Neuronal stem cell (in vitro differentiated cells): ENCODE measurements around the gene USP24.

Experiments
- DNase-seq: peaks from one replicate; pipeline ENCODE4 v3.0.0-alpha.2; 2013; ENCODE audit warnings: low spot score
- H2AFZ ChIP-seq: one replicate; pipeline ENCODE4 v1.6.1; 2013; ENCODE audit warnings: mild to moderate bottlenecking, low read length, inconsistent platforms
- H2AK5ac ChIP-seq: 2 replicates; pipeline ENCODE4 v1.6.1; 2013; ENCODE audit warnings: low read depth, mild to moderate bottlenecking, inconsistent platforms, low read length, moderate library complexity, mixed read lengths
- H2BK120ac ChIP-seq: 2 replicates; pipeline ENCODE4 v1.6.1; 2013; ENCODE audit warnings: low read depth, mild to moderate bottlenecking, inconsistent platforms, low read length, moderate library complexity, mixed read lengths
- H2BK12ac ChIP-seq: one replicate; pipeline ENCODE4 v1.6.1; 2013; ENCODE audit warnings: low read length, inconsistent platforms
- H2BK15ac ChIP-seq: 2 replicates; pipeline ENCODE4 v1.6.1; 2013; ENCODE audit warnings: mild to moderate bottlenecking, low read length, inconsistent platforms, mixed read lengths
- H2BK5ac ChIP-seq: one replicate; pipeline ENCODE4 v1.6.1; 2013; ENCODE audit warnings: inconsistent platforms, mild to moderate bottlenecking, low read length, moderate library complexity
- H3K14ac ChIP-seq: one replicate; pipeline ENCODE4 v1.6.1; 2013; ENCODE audit warnings: low read length, inconsistent platforms
- H3K18ac ChIP-seq: 2 replicates; pipeline ENCODE4 v1.6.1; 2013; ENCODE audit warnings: low read length, inconsistent platforms
- H3K23ac ChIP-seq: 2 replicates; pipeline ENCODE4 v1.6.1; 2013; ENCODE audit warnings: low read depth, mild to moderate bottlenecking, mixed read lengths, low read length, inconsistent platforms; ENCODE audit not compliant: poor library complexity
- H3K27ac ChIP-seq: replicated peaks from 3 replicates; pipeline ENCODE4 v1.5.1; 2013; ENCODE audit warnings: low read length, inconsistent platforms
- H3K27me3 ChIP-seq, 3 experiments: 2 replicates each; pipeline ENCODE4 v1.6.1; 2013; ENCODE audit warnings: low read length in 3 of 3, mild to moderate bottlenecking in 2 of 3, inconsistent platforms in 1 of 3, low read depth in 1 of 3, mixed read lengths in 1 of 3, moderate library complexity in 1 of 3; ENCODE audit not compliant: control insufficient read depth in 3 of 3, insufficient read depth in 3 of 3
- H3K36me3 ChIP-seq, 2 donors: replicated peaks in 1 of 2; 2 replicates each; pipeline ENCODE4 v1.6.1; 2013; ENCODE audit warnings: low read length in 2 of 2; ENCODE audit not compliant: control insufficient read depth in 2 of 2, insufficient read depth in 2 of 2
- H3K4ac ChIP-seq: 2 replicates; pipeline ENCODE4 v1.6.1; 2013; ENCODE audit warnings: inconsistent platforms, mild to moderate bottlenecking, low read length, moderate library complexity
- H3K4me1 ChIP-seq, 2 donors: 1 replicate in 1 of 2; 2 replicates in 1 of 2; pipeline ENCODE4 v1.6.1; 2013; ENCODE audit warnings: low read length in 2 of 2, low read depth in 1 of 2; ENCODE audit not compliant: control insufficient read depth in 2 of 2, insufficient read depth in 1 of 2
- H3K4me2 ChIP-seq: one replicate; pipeline ENCODE4 v1.6.1; 2013; ENCODE audit warnings: mild to moderate bottlenecking, low read length, inconsistent platforms; ENCODE audit not compliant: insufficient read depth, poor library complexity, severe bottlenecking
- H3K4me3 ChIP-seq, 2 donors: 2 replicates each; pipeline ENCODE4 v1.5.1; 2013; ENCODE audit warnings: low read length in 2 of 2, mild to moderate bottlenecking in 2 of 2, inconsistent platforms in 1 of 2, moderate library complexity in 1 of 2
- H3K79me1 ChIP-seq: one replicate; pipeline ENCODE4 v1.6.1; 2013; ENCODE audit warnings: low read depth, mild to moderate bottlenecking, inconsistent platforms, low read length, moderate library complexity
- H3K9ac ChIP-seq: one replicate; pipeline ENCODE4 v1.6.1; 2013; ENCODE audit warnings: mild to moderate bottlenecking, low read depth, low read length, inconsistent platforms; ENCODE audit not compliant: poor library complexity
- H3K9me3 ChIP-seq, 2 donors: replicated peaks in 1 of 2; 2 replicates each; pipeline versions ENCODE3 to v1.6.1; 2013; ENCODE audit warnings: low read length in 2 of 2, mild to moderate bottlenecking in 2 of 2, inconsistent platforms in 1 of 2, low read depth in 1 of 2, mixed read lengths in 1 of 2, moderate library complexity in 1 of 2; ENCODE audit not compliant: control insufficient read depth in 2 of 2, insufficient read depth in 1 of 2
- H4K8ac ChIP-seq: one replicate; pipeline ENCODE4 v1.6.1; 2013; ENCODE audit warnings: low read depth, mild to moderate bottlenecking, inconsistent platforms, low read length, moderate library complexity
- H4K91ac ChIP-seq: one replicate; pipeline ENCODE4 v1.6.1; 2013; ENCODE audit warnings: low read length, low read depth, mild to moderate bottlenecking, inconsistent platforms; ENCODE audit not compliant: poor library complexity
- WGBS, 2 donors: extraction: QIAGEN DNeasy Blood & Tissue Kit; methylation state at CpG; one replicate each; pipeline ENCODE4 v1.1.7; 2013; ENCODE audit warnings: missing lambda C conversion rate in 2 of 2, mixed read lengths in 1 of 2; ENCODE audit not compliant: insufficient read length in 2 of 2, insufficient replicate concordance in 1 of 2; ENCODE audit errors: extremely low coverage in 2 of 2; 5-methylcytosine and 5-hydroxymethylcytosine counted together

The USP24 gene

GRCh38 chr1:55217226-55217986 lies 2.2 kb upstream of the USP24 start:
- WGBS, 2 donors = no CpG with 5 or more reads among the region's 6 CpGs
- DNase-seq = no peak

DNA sequence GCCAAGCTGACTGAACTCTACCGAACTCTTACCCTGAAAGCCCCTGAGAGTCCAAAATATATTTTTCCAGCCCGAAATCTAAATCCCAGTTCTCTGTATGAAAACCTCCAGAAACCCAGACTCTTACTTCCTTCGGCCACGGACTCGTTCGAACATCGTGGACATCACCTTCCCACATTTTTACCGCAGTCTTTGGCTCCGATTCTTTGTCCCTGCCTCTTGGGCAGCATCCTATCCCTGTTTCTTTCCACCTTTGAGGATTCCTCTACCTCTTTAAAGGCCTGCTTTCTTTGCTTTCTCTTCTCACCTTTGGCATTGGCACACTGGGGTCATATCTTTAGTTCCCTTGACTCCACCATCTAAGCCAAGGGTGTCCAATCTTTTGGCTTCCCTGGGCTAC lies 932 bp upstream of the USP24 start:
- peak overlapping the region; percentile 40 for H3K18ac ChIP-seq
- H2AFZ ChIP-seq = peak overlapping the region; percentile 97
- H3K27ac ChIP-seq = no peak overlapping the region
- H2BK5ac ChIP-seq = no peak overlapping the region
- H3K14ac ChIP-seq = no peak overlapping the region
- no peaks in the 10 kb centered on the region for H3K9me3 ChIP-seq
- H2BK120ac ChIP-seq = no peak overlapping the region
- no peak overlapping the region for H3K4ac ChIP-seq
- H4K91ac ChIP-seq = no peak overlapping the region
- no peaks in the 10 kb centered on the region for H3K27me3 ChIP-seq
- no CpG with 5 or more reads among the region's 9 CpGs for WGBS, 2 donors
- peaks cover 4% of the 10 kb centered on the region for H3K79me1 ChIP-seq
- no peak overlapping the region for H3K23ac ChIP-seq
- H2BK12ac ChIP-seq = no peak overlapping the region
- peak overlapping the region; percentile 96 to 99 for H3K4me3 ChIP-seq
- no peak overlapping the region for H2AK5ac ChIP-seq
- peaks cover 0 to 14% of the 10 kb centered on the region in 2 donors for H3K36me3 ChIP-seq
- H3K9ac ChIP-seq = no peak overlapping the region
- no peak overlapping the region for H2BK15ac ChIP-seq
- H3K4me1 ChIP-seq = peaks cover 3 to 21% of the 10 kb centered on the region in 2 donors
- peak overlapping the region; percentile 98 for H3K4me2 ChIP-seq
- H4K8ac ChIP-seq = no peak overlapping the region
- DNase-seq = no peak

More at GRCh38 chr1:55217226-55217986, 2.2 kb upstream of the USP24 start:
- H3K4me1 ChIP-seq = peaks cover 3 to 16% of the 10 kb centered on the region in 2 donors
- H2AFZ ChIP-seq = peak overlapping the region; percentile 37
- H3K27me3 ChIP-seq = peaks cover 0 to 2% (median 0%) of the 10 kb centered on the region in 3 experiments
- H2AK5ac ChIP-seq = no peak overlapping the region
- H2BK12ac ChIP-seq = no peak overlapping the region
- peaks cover 0 to 8% of the 10 kb centered on the region in 2 donors for H3K36me3 ChIP-seq
- H3K4ac ChIP-seq = no peak overlapping the region
- no peak overlapping the region for H2BK5ac ChIP-seq
- H3K79me1 ChIP-seq = peaks cover 4% of the 10 kb centered on the region
- no peak overlapping the region for H3K9ac ChIP-seq
- H4K91ac ChIP-seq = no peak overlapping the region
- no peak overlapping the region for H2BK15ac ChIP-seq
- H3K18ac ChIP-seq = no peak overlapping the region
- H3K9me3 ChIP-seq = peaks cover 0 to 1% of the 10 kb centered on the region in 2 donors
- no peak overlapping the region for H3K27ac ChIP-seq
- no peak overlapping the region for H3K4me3 ChIP-seq
- H4K8ac ChIP-seq = no peak overlapping the region
- H3K23ac ChIP-seq = no peak overlapping the region
- H3K4me2 ChIP-seq = no peak overlapping the region
- H2BK120ac ChIP-seq = no peak overlapping the region
- H3K14ac ChIP-seq = no peak overlapping the region

- Histone ChIP-seq H3K23ac (peak overlapping the region; percentile 99), H3K14ac (peak overlapping the region; percentile 99), H4K8ac (peak overlapping the region; percentile 93), H2BK5ac (peak overlapping the region; percentile 94), H3K4me2 (peak overlapping the region; percentile 98), H2BK12ac (peak overlapping the region; percentile 97), H2AFZ (peak overlapping the region; percentile 97), H3K18ac (peak overlapping the region; percentile 100), H3K27ac (peak overlapping the region; percentile 97), H2BK15ac (peak overlapping the region; percentile 40), H2AK5ac (peak overlapping the region; percentile 86), H3K9me3 (no peaks in the 10 kb centered on the region), H3K36me3 (peaks cover 0 to 14% of the 10 kb centered on the region in 2 donors), H3K4me3 (peak overlapping the region; percentile 96 to 99), H3K4ac (peak overlapping the region; percentile 99), H3K9ac (peak overlapping the region; percentile 99), H3K79me1 (peaks cover 4% of the 10 kb centered on the region), H3K27me3 (no peaks in the 10 kb centered on the region), H4K91ac (peak overlapping the region; percentile 80), H3K4me1 (peaks cover 5 to 21% of the 10 kb centered on the region in 2 donors), H2BK120ac (peak overlapping the region; percentile 29)
- peak; percentile 54 for DNase-seq
- no CpG with 5 or more reads among the region's 29 CpGs for WGBS, 2 donors
Measured at GRCh38 chr1:55214934-55215193, 300 bp downstream of the USP24 start.

GRCh38 chr1:55214212-55214933 lies 791 bp downstream of the USP24 start:
- H3K23ac ChIP-seq = peak overlapping the region; percentile 99
- H3K27ac ChIP-seq = peak overlapping the region; percentile 97
- H3K9me3 ChIP-seq = no peaks in the 10 kb centered on the region
- H2BK12ac ChIP-seq = peak overlapping the region; percentile 97
- H3K4me1 ChIP-seq = peaks cover 5 to 21% of the 10 kb centered on the region in 2 donors
- H2BK15ac ChIP-seq = peak overlapping the region; percentile 40
- H3K14ac ChIP-seq = peak overlapping the region; percentile 99
- peak overlapping the region; percentile 80 for H4K91ac ChIP-seq
- H2BK120ac ChIP-seq = peak overlapping the region; percentile 29
- no peaks in the 10 kb centered on the region for H3K27me3 ChIP-seq
- peak overlapping the region; percentile 99 for H3K9ac ChIP-seq
- H3K36me3 ChIP-seq = peaks cover 0 to 14% of the 10 kb centered on the region in 2 donors
- peak overlapping the region; percentile 94 for H2BK5ac ChIP-seq
- no peak overlapping the region for H4K8ac ChIP-seq
- peaks cover 4% of the 10 kb centered on the region for H3K79me1 ChIP-seq
- H3K4ac ChIP-seq = peak overlapping the region; percentile 99
- peak overlapping the region; percentile 96 to 99 for H3K4me3 ChIP-seq
- H3K4me2 ChIP-seq = peak overlapping the region; percentile 98
- H2AFZ ChIP-seq = peak overlapping the region; percentile 97
- no CpG with 5 or more reads among the region's 46 CpGs for WGBS, 2 donors
- H2AK5ac ChIP-seq = peak overlapping the region; percentile 86
- peak overlapping the region; percentile 100 for H3K18ac ChIP-seq
- peak; percentile 52 for DNase-seq
